IMR-90 (cell line): Measurements from ENCODE around the gene ITPK1. TPM values are rescaled to one million over a fixed set of nuclear protein-coding genes. Genes with fewer than 3 reads are reported as not detected.

Experiments
- ATAC-seq: fragments of 200-7000 bp; cut with Tn5 transposase; 2 replicates; pipeline ENCODE4 v1.9.1; 2020; ENCODE audit warnings: low read depth, mild to moderate bottlenecking, moderate library complexity
- BruUV-seq: library from RNA; stranded (reverse); fragments of 400-500 nt; replicated peaks from 2 replicates; lab custom pipeline; 2021; lab: Mats Ljungman, UMichigan
- CTCF ChIA-PET: fragments of 300-600 bp; formaldehyde crosslinking; extraction: SDS; loops from one replicate; lab custom pipeline; 2021; ENCODE audit warnings: antibody characterized with exemption; lab: Yijun Ruan, JAX
- POLR2A ChIA-PET: fragments of 300-600 bp; sonication (Branson Sonifier 250); formaldehyde crosslinking; loops from one replicate; lab custom pipeline; 2022; ENCODE audit warnings: antibody characterized with exemption; ENCODE audit not compliant: unreplicated experiment; lab: Charles Lee
- DNase-seq: peaks from one replicate; pipeline ENCODE4 v3.0.0; 2013
- H2AFZ ChIP-seq: replicated peaks from 2 replicates; pipeline ENCODE3; 2013; ENCODE audit warnings: low read length, mild to moderate bottlenecking; ENCODE audit not compliant: poor library complexity
- H2AK5ac ChIP-seq: 2 replicates; pipeline ENCODE4 v1.6.1; 2013; ENCODE audit warnings: low read depth, low read length, inconsistent platforms
- H2AK9ac ChIP-seq: replicated peaks from 2 replicates; pipeline ENCODE3; 2013; ENCODE audit warnings: mild to moderate bottlenecking, low read depth, low read length, moderate library complexity; ENCODE audit not compliant: poor library complexity
- H2BK120ac ChIP-seq: 2 replicates; pipeline ENCODE4 v1.6.1; 2013; ENCODE audit warnings: low read depth, low read length, inconsistent platforms
- H2BK15ac ChIP-seq: 3 replicates; pipeline ENCODE4 v1.6.1; 2013; ENCODE audit warnings: low read depth, low read length, inconsistent platforms
- H2BK20ac ChIP-seq: 2 replicates; pipeline ENCODE4 v1.6.1; 2013; ENCODE audit warnings: low read depth, mild to moderate bottlenecking, inconsistent platforms, low read length, moderate library complexity
- H2BK5ac ChIP-seq: 2 replicates; pipeline ENCODE4 v1.6.1; 2013; ENCODE audit warnings: mild to moderate bottlenecking, low read depth, low read length, inconsistent platforms; ENCODE audit not compliant: poor library complexity, severe bottlenecking
- H3K14ac ChIP-seq: replicated peaks from 2 replicates; pipeline ENCODE4 v1.6.1; 2013; ENCODE audit warnings: low read depth, low read length, inconsistent platforms
- H3K18ac ChIP-seq: 2 replicates; pipeline ENCODE4 v1.6.1; 2013; ENCODE audit warnings: low read depth, low read length, control low read depth
- H3K23ac ChIP-seq: 2 replicates; pipeline ENCODE4 v1.6.1; 2013; ENCODE audit warnings: low read depth, low read length, inconsistent platforms
- H3K27ac ChIP-seq: 2 replicates; pipeline ENCODE4 v1.5.1; 2013; ENCODE audit warnings: mild to moderate bottlenecking, control low read depth, low read length; ENCODE audit not compliant: insufficient read depth
- H3K27me3 ChIP-seq: 2 replicates; pipeline ENCODE4 v1.6.1; 2013; ENCODE audit warnings: low read length; ENCODE audit not compliant: control insufficient read depth, insufficient read depth
- H3K36me3 ChIP-seq: 2 replicates; pipeline ENCODE4 v1.6.1; 2013; ENCODE audit warnings: low read length, mixed read lengths; ENCODE audit not compliant: control insufficient read depth, insufficient read depth
- H3K4ac ChIP-seq: 2 replicates; pipeline ENCODE4 v1.6.1; 2013; ENCODE audit warnings: low read depth, low read length, inconsistent platforms
- H3K4me1 ChIP-seq: 2 replicates; pipeline ENCODE4 v1.6.1; 2013; ENCODE audit warnings: low read length, mixed read lengths; ENCODE audit not compliant: control insufficient read depth, insufficient read depth
- H3K4me2 ChIP-seq: 2 replicates; pipeline ENCODE4 v1.6.1; 2013; ENCODE audit warnings: low read depth, mild to moderate bottlenecking, control low read depth, low read length, moderate library complexity
- H3K4me3 ChIP-seq: 2 replicates; pipeline ENCODE4 v1.5.1; 2013; ENCODE audit warnings: low read depth, mild to moderate bottlenecking, control low read depth, low read length, moderate library complexity; ENCODE audit not compliant: insufficient read depth
- H3K56ac ChIP-seq: 2 replicates; pipeline ENCODE4 v1.6.1; 2013; ENCODE audit warnings: low read length, inconsistent platforms; ENCODE audit not compliant: insufficient read depth; ENCODE audit errors: extremely low read depth
- H3K79me1 ChIP-seq, 2 experiments: 2 replicates each; pipeline ENCODE4 v1.6.1; 2013; ENCODE audit warnings: low read length in 2 of 2, inconsistent platforms in 1 of 2, low read depth in 1 of 2
- H3K9ac ChIP-seq: 2 replicates; pipeline ENCODE4 v1.6.1; 2013; ENCODE audit warnings: low read depth, low read length, control low read depth
- H3K9me1 ChIP-seq: 2 replicates; pipeline ENCODE4 v1.6.1; 2013; ENCODE audit warnings: low read length, inconsistent platforms; ENCODE audit not compliant: insufficient read depth
- H3K9me3 ChIP-seq: 2 replicates; pipeline ENCODE4 v1.6.1; 2013; ENCODE audit warnings: low read length; ENCODE audit not compliant: control insufficient read depth, insufficient read depth
- H4K20me1 ChIP-seq: 2 replicates; pipeline ENCODE4 v1.6.1; 2013; ENCODE audit warnings: low read length, inconsistent platforms; ENCODE audit not compliant: insufficient read depth
- H4K5ac ChIP-seq: 2 replicates; pipeline ENCODE4 v1.6.1; 2013; ENCODE audit warnings: mild to moderate bottlenecking, low read depth, low read length, control low read depth
- H4K8ac ChIP-seq, 2 experiments: 2 replicates each; pipeline ENCODE4 v1.6.1; 2013; ENCODE audit warnings: low read depth in 2 of 2, low read length in 2 of 2, control low read depth in 1 of 2, inconsistent platforms in 1 of 2
- H4K91ac ChIP-seq: 2 replicates; pipeline ENCODE4 v1.6.1; 2013; ENCODE audit warnings: low read depth, low read length, inconsistent platforms; ENCODE audit not compliant: insufficient read depth
- BHLHE40 ChIP-seq: fragments of 150-350 bp; IDR thresholded peaks from 2 replicates; pipeline ENCODE4 v1.6.1; 2016; ENCODE audit warnings: mild to moderate bottlenecking, low read depth, low read length
- CEBPB ChIP-seq: IDR thresholded peaks from 2 replicates; pipeline ENCODE4 v1.6.1; 2012; ENCODE audit warnings: low read depth, low read length, improper control_type of control experiment
- CHD1 ChIP-seq: IDR thresholded peaks from 2 replicates; pipeline ENCODE4 v1.6.1; 2012; ENCODE audit warnings: low read depth, low read length, improper control_type of control experiment
- CTCF ChIP-seq: conservative IDR thresholded peaks from 2 replicates; pipeline ENCODE4 v1.5.1; 2012; ENCODE audit warnings: mild to moderate bottlenecking, low read depth, low read length, improper control_type of control experiment
- ELK1 ChIP-seq: fragments of 150-350 bp; IDR thresholded peaks from 2 replicates; pipeline ENCODE4 v1.6.1; 2016; ENCODE audit warnings: low read depth, mild to moderate bottlenecking, low read length, moderate library complexity, borderline replicate concordance
- FOS ChIP-seq: fragments of 150-350 bp; IDR thresholded peaks from 2 replicates; pipeline ENCODE4 v1.6.1; 2016; ENCODE audit warnings: low read depth, low read length
- MAFK ChIP-seq: IDR thresholded peaks from 2 replicates; pipeline ENCODE4 v1.6.1; 2012; ENCODE audit warnings: low read depth, low read length, improper control_type of control experiment
- MAZ ChIP-seq: IDR thresholded peaks from 2 replicates; pipeline ENCODE4 v1.6.1; 2012; ENCODE audit warnings: low read depth, mild to moderate bottlenecking, low read length, improper control_type of control experiment, moderate library complexity, borderline replicate concordance
- MXI1 ChIP-seq: IDR thresholded peaks from 2 replicates; pipeline ENCODE4 v1.6.1; 2012; ENCODE audit warnings: low read depth, mild to moderate bottlenecking, low read length, moderate library complexity, borderline replicate concordance
- NFE2L2 ChIP-seq: fragments of 150-350 bp; IDR thresholded peaks from 2 replicates; pipeline ENCODE4 v1.6.1; 2016; ENCODE audit warnings: low read depth, mild to moderate bottlenecking, low read length
- POLR2A ChIP-seq: IDR thresholded peaks from 2 replicates; pipeline ENCODE4 v1.6.1; 2012; ENCODE audit warnings: mild to moderate bottlenecking, low read depth, low read length
- RAD21 ChIP-seq: IDR thresholded peaks from 2 replicates; pipeline ENCODE4 v1.6.1; 2012; ENCODE audit warnings: low read length, improper control_type of control experiment
- RCOR1 ChIP-seq: IDR thresholded peaks from 2 replicates; pipeline ENCODE4 v1.6.1; 2012; ENCODE audit warnings: mild to moderate bottlenecking, low read length, improper control_type of control experiment; ENCODE audit not compliant: insufficient replicate concordance
- SMC3 ChIP-seq: fragments of 150-350 bp; IDR thresholded peaks from 2 replicates; pipeline ENCODE4 v1.6.1; 2016; ENCODE audit warnings: low read depth, mild to moderate bottlenecking, antibody characterized with exemption, low read length, moderate library complexity
- USF2 ChIP-seq: fragments of 150-350 bp; IDR thresholded peaks from 2 replicates; pipeline ENCODE4 v1.6.1; 2017; ENCODE audit warnings: mild to moderate bottlenecking, antibody characterized with exemption, low read length, low read depth
- WGBS, 2 experiments: methylation state at CpG; one replicate each; pipeline versions ENCODE4 v1.1.5 to v1.1.7; 2013; ENCODE audit warnings: missing lambda C conversion rate in 2 of 2; ENCODE audit not compliant: insufficient read length in 1 of 2; ENCODE audit errors: extremely low coverage in 2 of 2; 5-methylcytosine and 5-hydroxymethylcytosine counted together
- dilution Hi-C: fragments of 300-500 bp; cut with HindIII; formaldehyde crosslinking; loops from one replicate; pipeline ENCODE4 v1.14.3; 2018; ENCODE audit warnings: low sequenced_read_pairs; ENCODE audit not compliant: unreplicated experiment
- in situ Hi-C: fragments of 300-500 bp; cut with MboI; formaldehyde crosslinking; loops from 3 replicates; pipeline ENCODE4 v1.14.3; 2019; ENCODE audit warnings: low sequenced_read_pairs, inconsistent platforms, mixed read lengths
- intact Hi-C: fragments of 100-400 bp; cut with micrococcal nuclease; formaldehyde crosslinking; loops from 2 replicates; pipeline ENCODE4 v1.10.0; 2022
- polyA plus RNA-seq, 3 experiments: library from polyadenylated mRNA; depleted of rRNA; stranded (reverse); fragments of >200 nt; gene quantifications; 2 replicates each; pipeline ENCODE4 v1.2.3, GENCODE V29; 2012; ENCODE audit warnings: low replicate concordance in 1 of 3
- total RNA-seq: library from RNA; depleted of rRNA; stranded (reverse); fragments of >200 nt; gene quantifications from 2 replicates; pipeline ENCODE4 v1.2.3, GENCODE V29; 2012

Gene ITPK1
- total and polyA plus RNA-seq, 2 of the 4 experiments (the other 2 are of a cell fraction): 21.7 to 26.9 TPM

GRCh38 chr14:92922155-92922735 is 193.5 kb downstream of the ITPK1 start:
- Histone ChIP-seq H3K18ac (no peak overlapping the region), H2BK5ac (no peak overlapping the region), H3K4me2 (no peak overlapping the region), H3K56ac (no peak overlapping the region), H4K8ac (no peak overlapping the region), H3K9me1 (no peaks in the 10 kb centered on the region; the same call in 1 of the 2 replicates), H2BK15ac (no peak overlapping the region), H2BK20ac (no peak overlapping the region), H4K91ac (no peak overlapping the region), H3K9me3 (no peaks in the 10 kb centered on the region), H3K27me3 (peaks cover 17% of the 10 kb centered on the region; the same call in 1 of the 2 replicates), H3K23ac (no peak overlapping the region), H3K36me3 (no peaks in the 10 kb centered on the region), H4K5ac (no peak overlapping the region), H2AK5ac (no peak overlapping the region), H3K14ac (no peak overlapping the region), H2AFZ (no peak overlapping the region), H2BK120ac (no peak overlapping the region), H3K79me1 (no peaks in the 10 kb centered on the region), H2AK9ac (no peak overlapping the region), H3K4me1 (no peaks in the 10 kb centered on the region), H4K20me1 (no peaks in the 10 kb centered on the region), H3K27ac (no peak overlapping the region), H3K4me3 (no peak overlapping the region), H3K9ac (no peak overlapping the region), H3K4ac (no peak overlapping the region)
- BruUV-seq: no TSS peak
- no peak for DNase-seq
- WGBS, 2 experiments: no CpG with 5 or more reads among the region's 4 CpGs
- dilution Hi-C loops (no loop called here), in situ Hi-C loops (no loop called here), intact Hi-C loops (no loop called here)
- ChIA-PET CTCF (no interaction called here), POLR2A (no interaction called here)
- TF ChIP-seq MAZ (no peak), FOS (no peak), RCOR1 (no peak), RAD21 (no peak), POLR2A (no peak), CEBPB (no peak), SMC3 (no peak), MXI1 (no peak), MAFK (no peak), ELK1 (no peak), CHD1 (no peak), NFE2L2 (no peak), USF2 (no peak), BHLHE40 (no peak), CTCF (no peak)
- no peak for ATAC-seq
